Retina (tissue), 1 donor: Measurements from ENCODE around the gene PKMYT1.
"Not testable (repeated sequence)": the region's sequence is repeated elsewhere in the genome, so short reads cannot be mapped to it uniquely, and the experiment has no call there.

Experiments
- DNase-seq: peaks from one replicate; pipeline ENCODE4 v3.0.0-alpha.2; 2016

The PKMYT1 gene

GRCh38 chr16:2929693-2930092 lies 50.6 kb downstream of the PKMYT1 start:
- no peak for DNase-seq

GRCh38 chr16:2928796-2929195 lies 51.5 kb downstream of the PKMYT1 start:
- DNase-seq, result no peak

GRCh38 chr16:2928151-2928550 lies 52.1 kb downstream of the PKMYT1 start:
- not testable (repeated sequence) for DNase-seq

GRCh38 chr16:2927010-2927646 lies 53.1 kb downstream of the PKMYT1 start:
- DNase-seq, result peak; percentile 90

- DNase-seq, result no peak
These were observed 53.6 kb downstream of the PKMYT1 start for GRCh38 chr16:2926650-2926999.

- peak; percentile 9 for DNase-seq
These were observed 54.1 kb downstream of the PKMYT1 start for GRCh38 chr16:2925951-2926649.

- peak; percentile 9 for DNase-seq
These were observed 55.1 kb downstream of the PKMYT1 start for GRCh38 chr16:2924901-2925755.

GRCh38 chr16:2923481-2923880 lies 56.8 kb downstream of the PKMYT1 start:
- no peak for DNase-seq
